Testis (tissue), 2 donors: Measurements from ENCODE around the gene EPN1.

Source experiments
- CTCF ChIP-seq, 3 experiments: fragments of 450-650 bp in 2 of 3; fragments of 200-600 bp in 1 of 3; sonication (generic) in 1 of 3; IDR thresholded peaks; one replicate each; pipeline ENCODE4 v1.5.1; 2016 to 2019; ENCODE audit warnings: antibody characterized with exemption in 3 of 3, mild to moderate bottlenecking in 2 of 3, moderate library complexity in 1 of 3
- POLR2A ChIP-seq: fragments of 450-650 bp; IDR thresholded peaks from one replicate; pipeline ENCODE4 v1.6.1; 2017; ENCODE audit warnings: antibody characterized with exemption, mild to moderate bottlenecking, moderate library complexity

DNA sequence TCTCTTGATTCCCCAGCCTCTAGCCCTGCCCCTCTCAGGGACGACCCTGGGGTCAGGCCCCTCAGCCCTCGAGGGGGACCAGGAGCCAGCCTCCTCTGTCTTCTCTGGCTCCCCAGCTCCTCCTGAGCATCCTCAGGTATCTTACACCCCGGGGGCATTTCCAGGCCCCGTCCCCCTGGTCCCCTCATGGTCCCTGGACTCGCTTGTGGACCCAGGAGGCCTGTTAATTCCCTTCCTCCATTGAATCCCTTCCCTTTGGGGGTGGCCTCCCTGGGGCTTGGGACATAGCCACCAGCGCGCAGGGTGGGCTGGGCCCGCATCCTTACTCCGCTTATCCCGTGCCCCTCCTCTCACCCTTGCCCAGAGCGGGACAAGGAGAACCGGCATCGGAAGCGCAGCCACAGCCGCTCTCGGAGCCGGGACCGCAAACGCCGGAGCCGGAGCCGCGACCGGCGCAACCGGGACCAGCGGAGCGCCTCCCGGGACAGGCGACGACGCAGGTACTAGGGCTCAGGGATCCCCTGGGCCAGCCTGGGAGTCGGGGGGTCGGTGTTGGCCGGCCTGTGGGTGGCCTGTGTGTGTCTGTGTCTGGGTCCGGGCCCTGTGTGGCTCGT is 16.1 kb upstream of the EPN1 start:
- TF ChIP-seq CTCF (IDR thresholded peaks at IDR 0.05) (no peak), POLR2A (no peak)
